ENCODE measurements around the gene KAZN. TPM values are rescaled to one million over a fixed set of nuclear protein-coding genes. Genes with fewer than 3 reads are reported as not detected.

Gene KAZN
- total and polyA plus RNA-seq, 2 donors (not counting 1 experiment from before 2014, with no cell fraction given) = 3.4 to 5.0 TPM

- no peaks in the 10 kb centered on the region for H3K27me3 ChIP-seq (ENCODE audit: control insufficient read depth, insufficient read depth, low read length)
- DNase-seq (ENCODE audit: low read depth in 2 of 2) = peak in 1 of 2 donors; percentile 63
- no peaks in the 10 kb centered on the region for H3K9me3 ChIP-seq (ENCODE audit: control insufficient read depth, insufficient read depth, low read depth, low read length)
- H3K27ac ChIP-seq (ENCODE audit: insufficient read depth, low read length) = no peak overlapping the region
- no peaks in the 10 kb centered on the region for H3K36me3 ChIP-seq (ENCODE audit: control insufficient read depth, insufficient read depth, low read length)
- H3K9ac ChIP-seq (ENCODE audit: insufficient read depth, low read length) = no peak overlapping the region
- H3K4me2 ChIP-seq (ENCODE audit: extremely low read depth, insufficient read depth, low read length) = no peak overlapping the region
- H3K79me2 ChIP-seq (ENCODE audit: control insufficient read depth, insufficient read depth, low read length) = no peaks in the 10 kb centered on the region
- no peaks in the 10 kb centered on the region for H3K4me1 ChIP-seq (ENCODE audit: control insufficient read depth, extremely low read depth, insufficient read depth, low read length)
- H4K20me1 ChIP-seq (ENCODE audit: control insufficient read depth, extremely low read depth, insufficient read depth, low read length) = no peaks in the 10 kb centered on the region
- H3K4me3 ChIP-seq (replicated peaks in 1 of 4; ENCODE audit: control extremely low read depth in 1 of 4, insufficient read depth in 1 of 4, low read depth in 3 of 4, low read length in 4 of 4) = no peak overlapping the region
- TF ChIP-seq EZH2 (IDR thresholded peaks at IDR 0.05; ENCODE audit: low read length, missing control alignments) (no peak), CTCF (conservative IDR thresholded peaks at IDR 0.05 in 1 of 2, IDR thresholded peaks at IDR 0.05 in 1 of 2; ENCODE audit: low read depth in 1 of 2, low read length in 2 of 2) (no peak)
- H2AFZ ChIP-seq (ENCODE audit: low read length) = no peak overlapping the region
Measured at GRCh38 chr1:14724678-14725077, 126.2 kb downstream of the KAZN start.

GRCh38 chr1:14725238-14725637, 126.8 kb downstream of the KAZN start:
- H3K9ac ChIP-seq (ENCODE audit: insufficient read depth, low read length) = no peak overlapping the region
- H3K9me3 ChIP-seq (ENCODE audit: control insufficient read depth, insufficient read depth, low read depth, low read length) = no peaks in the 10 kb centered on the region
- H3K4me2 ChIP-seq (ENCODE audit: extremely low read depth, insufficient read depth, low read length) = no peak overlapping the region
- H3K4me3 ChIP-seq (replicated peaks in 1 of 4; ENCODE audit: control extremely low read depth in 1 of 4, insufficient read depth in 1 of 4, low read depth in 3 of 4, low read length in 4 of 4) = no peak overlapping the region
- H4K20me1 ChIP-seq (ENCODE audit: control insufficient read depth, extremely low read depth, insufficient read depth, low read length) = no peaks in the 10 kb centered on the region
- no peak for TF ChIP-seq CTCF (conservative IDR thresholded peaks at IDR 0.05 in 1 of 2, IDR thresholded peaks at IDR 0.05 in 1 of 2; ENCODE audit: low read depth in 1 of 2, low read length in 2 of 2)
- TF ChIP-seq EZH2 (IDR thresholded peaks at IDR 0.05; ENCODE audit: low read length, missing control alignments) = no peak
- H2AFZ ChIP-seq (ENCODE audit: low read length) = no peak overlapping the region
- no peaks in the 10 kb centered on the region for H3K4me1 ChIP-seq (ENCODE audit: control insufficient read depth, extremely low read depth, insufficient read depth, low read length)
- no peak overlapping the region for H3K27ac ChIP-seq (ENCODE audit: insufficient read depth, low read length)
- DNase-seq (ENCODE audit: low read depth in 2 of 2) = no peak
- H3K79me2 ChIP-seq (ENCODE audit: control insufficient read depth, insufficient read depth, low read length) = no peaks in the 10 kb centered on the region
- H3K36me3 ChIP-seq (ENCODE audit: control insufficient read depth, insufficient read depth, low read length) = no peaks in the 10 kb centered on the region
- no peaks in the 10 kb centered on the region for H3K27me3 ChIP-seq (ENCODE audit: control insufficient read depth, insufficient read depth, low read length)

GRCh38 chr1:14725695-14726094, 127.2 kb downstream of the KAZN start:
- Histone ChIP-seq H3K79me2 (ENCODE audit: control insufficient read depth, insufficient read depth, low read length) (no peaks in the 10 kb centered on the region), H3K36me3 (ENCODE audit: control insufficient read depth, insufficient read depth, low read length) (no peaks in the 10 kb centered on the region), H3K27ac (ENCODE audit: insufficient read depth, low read length) (no peak overlapping the region), H3K4me1 (ENCODE audit: control insufficient read depth, extremely low read depth, insufficient read depth, low read length) (no peaks in the 10 kb centered on the region), H3K9ac (ENCODE audit: insufficient read depth, low read length) (no peak overlapping the region), H3K4me3 (replicated peaks in 1 of 4; ENCODE audit: control extremely low read depth in 1 of 4, insufficient read depth in 1 of 4, low read depth in 3 of 4, low read length in 4 of 4) (no peak overlapping the region), H2AFZ (ENCODE audit: low read length) (no peak overlapping the region), H4K20me1 (ENCODE audit: control insufficient read depth, extremely low read depth, insufficient read depth, low read length) (no peaks in the 10 kb centered on the region), H3K9me3 (ENCODE audit: control insufficient read depth, insufficient read depth, low read depth, low read length) (no peaks in the 10 kb centered on the region), H3K4me2 (ENCODE audit: extremely low read depth, insufficient read depth, low read length) (no peak overlapping the region), H3K27me3 (ENCODE audit: control insufficient read depth, insufficient read depth, low read length) (no peaks in the 10 kb centered on the region)
- no peak for DNase-seq (ENCODE audit: low read depth in 2 of 2)
- no peak for TF ChIP-seq CTCF (conservative IDR thresholded peaks at IDR 0.05 in 1 of 2, IDR thresholded peaks at IDR 0.05 in 1 of 2; ENCODE audit: low read depth in 1 of 2, low read length in 2 of 2)
- TF ChIP-seq EZH2 (IDR thresholded peaks at IDR 0.05; ENCODE audit: low read length, missing control alignments) = no peak

Data from fibroblast of lung (primary cell).